HEK293 (cell line): ENCODE data around the gene LRP1B.

Source experiments
- ATF2 ChIP-seq: fragments of 450-650 bp; formaldehyde crosslinking; IDR thresholded peaks from 2 replicates; pipeline ENCODE4 v1.5.1; 2016; ENCODE audit warnings: missing biosample characterization, missing genetic modification characterization, low read depth
- CTCF ChIP-seq: fragments of 450-650 bp; formaldehyde crosslinking; IDR thresholded peaks from 2 replicates; pipeline ENCODE4 v1.5.1; 2016; ENCODE audit warnings: missing biosample characterization, missing genetic modification characterization
- ELK4 ChIP-seq: IDR thresholded peaks from 2 replicates; pipeline ENCODE4 v1.6.1; 2011; ENCODE audit warnings: mild to moderate bottlenecking, low read depth, low read length, borderline replicate concordance
- HOXD13 ChIP-seq: sonication (generic); formaldehyde crosslinking; IDR thresholded peaks from 2 replicates; pipeline ENCODE4 v1.8.0; 2022; ENCODE audit warnings: missing genetic modification reagents, borderline replicate concordance
- SCRT1 ChIP-seq: fragments of 450-650 bp; formaldehyde crosslinking; IDR thresholded peaks from 2 replicates; pipeline ENCODE4 v1.5.1; 2016; ENCODE audit warnings: missing biosample characterization, missing genetic modification characterization, borderline replicate concordance
- ZBTB49 ChIP-seq: fragments of 450-650 bp; formaldehyde crosslinking; IDR thresholded peaks from 2 replicates; pipeline ENCODE4 v1.5.1; 2016; ENCODE audit warnings: missing biosample characterization, missing genetic modification characterization, low read depth
- ZBTB6 ChIP-seq: fragments of 450-650 bp; formaldehyde crosslinking; IDR thresholded peaks from 2 replicates; pipeline ENCODE4 v1.5.1; 2017; ENCODE audit warnings: missing biosample characterization, missing genetic modification characterization
- ZNF23 ChIP-seq: fragments of 450-650 bp; formaldehyde crosslinking; IDR thresholded peaks from 2 replicates; pipeline ENCODE4 v1.5.1; 2016; ENCODE audit warnings: missing biosample characterization, missing genetic modification characterization, borderline replicate concordance
- ZNF530 ChIP-seq: fragments of 450-650 bp; formaldehyde crosslinking; IDR thresholded peaks from 2 replicates; pipeline ENCODE4 v1.5.1; 2016; ENCODE audit warnings: low read depth, missing biosample characterization, missing genetic modification characterization
- ZNF560 ChIP-seq: fragments of 450-650 bp; formaldehyde crosslinking; IDR thresholded peaks from 2 replicates; pipeline ENCODE4 v1.5.1; 2017; ENCODE audit warnings: missing biosample characterization, missing genetic modification characterization, borderline replicate concordance
- ZNF623 ChIP-seq: fragments of 450-650 bp; formaldehyde crosslinking; IDR thresholded peaks from 2 replicates; pipeline ENCODE4 v1.5.1; 2016; ENCODE audit warnings: missing biosample characterization, missing genetic modification characterization
- ZNF629 ChIP-seq: fragments of 450-650 bp; formaldehyde crosslinking; IDR thresholded peaks from 2 replicates; pipeline ENCODE4 v1.5.1; 2017; ENCODE audit warnings: missing biosample characterization, missing genetic modification characterization
- ZNF654 ChIP-seq: fragments of 450-650 bp; formaldehyde crosslinking; IDR thresholded peaks from 2 replicates; pipeline ENCODE4 v1.5.1; 2016; ENCODE audit warnings: low read depth, missing biosample characterization, missing genetic modification characterization
- ZNF830 ChIP-seq: fragments of 450-650 bp; IDR thresholded peaks from 2 replicates; pipeline ENCODE4 v1.5.0; 2018; ENCODE audit warnings: missing biosample characterization, missing genetic modification characterization, low read depth, mild to moderate bottlenecking, moderate library complexity

- TF ChIP-seq ZNF530 (tag by site-specific recombination) (no peak), HOXD13 (no peak), ZBTB6 (tag by site-specific recombination) (no peak), ZNF560 (no peak), ATF2 (tag by site-specific recombination) (no peak), ELK4 (no peak), ZNF23 (no peak), ZNF629 (no peak), CTCF (tag by site-specific recombination) (no peak), ZNF623 (tag by site-specific recombination) (no peak), ZNF654 (no peak), ZBTB49 (tag by site-specific recombination) (no peak), ZNF830 (no peak), SCRT1 (tag by site-specific recombination) (no peak)
Observed at GRCh38 chr2:141506135-141506534, 624.7 kb downstream of the LRP1B start.
